H1 (cell line): ENCODE results near the gene FARS2. TPM values are rescaled to one million over a fixed set of nuclear protein-coding genes. Genes with fewer than 3 reads are reported as not detected.

Experiments used
- CTCF ChIA-PET: fragments of 300-600 bp; sonication (Branson Sonifier 250); formaldehyde crosslinking; loops from one replicate; lab custom pipeline; 2021; ENCODE audit not compliant: partially characterized antibody; lab: Charles Lee
- POLR2A ChIA-PET: fragments of 300-600 bp; sonication (Branson Sonifier 250); formaldehyde crosslinking; loops from one replicate; lab custom pipeline; 2021; ENCODE audit warnings: inconsistent platforms; ENCODE audit not compliant: partially characterized antibody; lab: Charles Lee
- DNase-seq, 2 experiments: peaks; one replicate each; pipeline versions ENCODE4 v3.0.0 to v3.0.0-alpha.2; 2010 to 2022; ENCODE audit warnings: low spot score in 2 of 2, low read depth in 1 of 2, mixed read lengths in 1 of 2
- FAIRE-seq: peaks from 2 replicates; lab custom pipeline; 2011; peaks lifted over from hg19 to GRCh38; lab: Jason Lieb, UNC
- H2AFZ ChIP-seq: 2 replicates; pipeline ENCODE4 v1.8.1; 2012; ENCODE audit warnings: low read length, inconsistent platforms
- H2AK5ac ChIP-seq: 2 replicates; pipeline ENCODE4 v1.6.1; 2013; ENCODE audit warnings: low read depth, low read length
- H2BK120ac ChIP-seq: replicated peaks from 2 replicates; pipeline ENCODE3; 2013; ENCODE audit warnings: low read depth, low read length, inconsistent platforms
- H2BK12ac ChIP-seq: 2 replicates; pipeline ENCODE4 v1.6.1; 2013; ENCODE audit warnings: low read depth, low read length
- H2BK15ac ChIP-seq: 2 replicates; pipeline ENCODE4 v1.6.1; 2013; ENCODE audit warnings: low read length
- H2BK20ac ChIP-seq: 2 replicates; pipeline ENCODE4 v1.6.1; 2013; ENCODE audit warnings: low read length
- H2BK5ac ChIP-seq: 2 replicates; pipeline ENCODE4 v1.6.1; 2013; ENCODE audit warnings: low read depth, low read length
- H3K14ac ChIP-seq: 2 replicates; pipeline ENCODE4 v1.6.1; 2013; ENCODE audit warnings: inconsistent platforms; ENCODE audit not compliant: insufficient read length
- H3K18ac ChIP-seq: 2 replicates; pipeline ENCODE4 v1.6.1; 2013; ENCODE audit warnings: low read length; ENCODE audit errors: extremely low read depth
- H3K23ac ChIP-seq: 2 replicates; pipeline ENCODE4 v1.6.1; 2013; ENCODE audit warnings: inconsistent platforms; ENCODE audit not compliant: insufficient read length
- H3K23me2 ChIP-seq: 2 replicates; pipeline ENCODE4 v1.6.1; 2013; ENCODE audit warnings: low read depth, low read length
- H3K27ac ChIP-seq: 2 replicates; pipeline ENCODE4 v1.6.1; 2011; ENCODE audit warnings: low read depth, low read length, inconsistent platforms
- H3K27me3 ChIP-seq, 4 experiments: replicated peaks in 1 of 4; 1 replicate in 1 of 4; 2 replicates in 3 of 4; pipeline versions ENCODE4 v1.6.1 to v1.8.1; 2011 to 2013; ENCODE audit warnings: low read length in 3 of 4, mild to moderate bottlenecking in 3 of 4, inconsistent platforms in 2 of 4, mixed read lengths in 2 of 4, moderate library complexity in 1 of 4; ENCODE audit not compliant: control insufficient read depth in 3 of 4, insufficient read depth in 3 of 4; ENCODE audit errors: extremely low read depth in 1 of 4
- H3K36me3 ChIP-seq, 4 experiments: 2 replicates each; pipeline versions ENCODE4 v1.6.1 to v1.8.1; 2011 to 2013; ENCODE audit warnings: mild to moderate bottlenecking in 4 of 4, low read length in 3 of 4, moderate library complexity in 2 of 4, control low read depth in 1 of 4, inconsistent platforms in 1 of 4; ENCODE audit not compliant: insufficient read depth in 4 of 4, control insufficient read depth in 2 of 4
- H3K4ac ChIP-seq: replicated peaks from 2 replicates; pipeline ENCODE3; 2013; ENCODE audit warnings: low read length, low read depth, mixed read lengths, inconsistent platforms; ENCODE audit not compliant: insufficient read length
- H3K4me1 ChIP-seq, 4 experiments: replicated peaks in 1 of 4; 1 replicate in 1 of 4; 2 replicates in 3 of 4; pipeline versions ENCODE4 v1.6.1 to v1.8.1; 2011 to 2013; ENCODE audit warnings: low read length in 3 of 4, inconsistent platforms in 2 of 4, mixed read lengths in 1 of 4; ENCODE audit not compliant: insufficient read depth in 4 of 4, control insufficient read depth in 3 of 4
- H3K4me2 ChIP-seq, 2 experiments: 2 replicates each; pipeline versions ENCODE4 v1.6.1 to v1.8.1; 2011 to 2013; ENCODE audit warnings: low read depth in 2 of 2, low read length in 2 of 2, control low read depth in 1 of 2, inconsistent platforms in 1 of 2, mild to moderate bottlenecking in 1 of 2; ENCODE audit not compliant: insufficient read depth in 1 of 2
- H3K4me3 ChIP-seq, 4 experiments: fragments of 200-600, 300-600 bp in 1 of 4; sonication (generic), shearing (Covaris generic), sonication (Bioruptor Twin) in 1 of 4; 2 replicates each; pipeline versions ENCODE4 v1.5.1 to v1.8.1; 2011 to 2016; ENCODE audit warnings: low read length in 4 of 4, low read depth in 3 of 4, control low read depth in 2 of 4, inconsistent platforms in 2 of 4, mild to moderate bottlenecking in 2 of 4, mixed read lengths in 1 of 4, moderate library complexity in 1 of 4; ENCODE audit not compliant: insufficient read depth in 2 of 4; ENCODE audit errors: extremely low read depth in 1 of 4
- H3K56ac ChIP-seq: replicated peaks from 2 replicates; pipeline ENCODE3; 2013; ENCODE audit warnings: low read depth, mild to moderate bottlenecking, mixed read lengths, low read length, inconsistent platforms; ENCODE audit not compliant: insufficient read length
- H3K79me1 ChIP-seq: 2 replicates; pipeline ENCODE4 v1.6.1; 2013; ENCODE audit warnings: low read depth, low read length, control low read depth
- H3K79me2 ChIP-seq, 2 experiments: 2 replicates each; pipeline versions ENCODE4 v1.6.1 to v1.8.1; 2012 to 2013; ENCODE audit warnings: low read length in 2 of 2, mild to moderate bottlenecking in 2 of 2, inconsistent platforms in 1 of 2; ENCODE audit not compliant: insufficient read depth in 2 of 2, control insufficient read depth in 1 of 2
- H3K9ac ChIP-seq, 4 experiments: replicated peaks in 1 of 4; 1 replicate in 1 of 4; 2 replicates in 3 of 4; pipeline versions ENCODE4 v1.6.1 to v1.8.1; 2011 to 2013; ENCODE audit warnings: low read depth in 3 of 4, low read length in 3 of 4, control low read depth in 2 of 4, mild to moderate bottlenecking in 2 of 4, moderate library complexity in 2 of 4, inconsistent platforms in 1 of 4; ENCODE audit errors: extremely low read depth in 1 of 4
- H3K9me3 ChIP-seq, 2 experiments: 2 replicates each; pipeline versions ENCODE4 v1.6.1 to v1.8.1; 2012 to 2013; ENCODE audit warnings: mild to moderate bottlenecking in 2 of 2, moderate library complexity in 2 of 2, control low read depth in 1 of 2, inconsistent platforms in 1 of 2, low read depth in 1 of 2, low read length in 1 of 2, mixed read lengths in 1 of 2; ENCODE audit not compliant: insufficient read depth in 2 of 2
- H4K20me1 ChIP-seq, 2 experiments: replicated peaks in 1 of 2; 2 replicates each; pipeline versions ENCODE3 to v1.8.1; 2011 to 2013; ENCODE audit warnings: inconsistent platforms in 2 of 2, low read length in 2 of 2, mild to moderate bottlenecking in 1 of 2; ENCODE audit not compliant: insufficient read depth in 2 of 2, control insufficient read depth in 1 of 2
- H4K5ac ChIP-seq: 2 replicates; pipeline ENCODE4 v1.6.1; 2013; ENCODE audit warnings: low read length, low read depth, mixed read lengths, inconsistent platforms; ENCODE audit not compliant: insufficient read length
- H4K8ac ChIP-seq: 2 replicates; pipeline ENCODE4 v1.8.0; 2013; ENCODE audit warnings: mild to moderate bottlenecking, moderate library complexity, low read length, inconsistent platforms; ENCODE audit not compliant: insufficient read depth; ENCODE audit errors: extremely low read depth
- H4K91ac ChIP-seq: replicated peaks from 2 replicates; pipeline ENCODE3; 2013; ENCODE audit warnings: low read length, mixed read lengths, inconsistent platforms; ENCODE audit not compliant: insufficient read length
- CBX5 ChIP-seq: fragments of 300-800, 300-1000 bp; sonication (generic); IDR thresholded peaks from 2 replicates; pipeline ENCODE4 v1.7.1; 2016; ENCODE audit warnings: antibody characterized with exemption, low read length, low read depth
- RAD21 ChIP-seq, 2 experiments: IDR thresholded peaks in 1 of 2; conservative IDR thresholded peaks in 1 of 2; 2 replicates each; pipeline ENCODE4 v1.6.1; 2011; ENCODE audit warnings: low read depth in 2 of 2, low read length in 2 of 2, improper control_type of control experiment in 1 of 2, inconsistent platforms in 1 of 2, mild to moderate bottlenecking in 1 of 2, moderate library complexity in 1 of 2
- WGBS, 2 experiments: shearing (Covaris generic) in 1 of 2; methylation state at CpG; one replicate each; pipeline versions ENCODE4 v1.1.6 to v1.1.7; 2013 to 2015; ENCODE audit warnings: low lambda C conversion rate in 2 of 2, mixed read lengths in 2 of 2, inconsistent platforms in 1 of 2, low coverage in 1 of 2, missing lambda C conversion rate in 1 of 2; ENCODE audit not compliant: insufficient replicate concordance in 2 of 2, insufficient coverage in 1 of 2, insufficient read length in 1 of 2; ENCODE audit errors: extremely low coverage in 1 of 2, missing lambda C conversion rate in 1 of 2; 5-methylcytosine and 5-hydroxymethylcytosine counted together
- polyA plus RNA-seq, 7 experiments: library from polyadenylated mRNA; depleted of rRNA in 3 of 7; stranded (reverse) in 5 of 7; unstranded in 2 of 7; fragments of >200 nt in 5 of 7; fragments of 200-250 nt in 2 of 7; gene quantifications; 1 replicate in 5 of 7; 2 replicates in 1 of 7; 4 replicates in 1 of 7; pipeline versions ENCODE4 v1.2.1 to v1.2.3, GENCODE V29; 2011 to 2013; ENCODE audit warnings: missing spikeins in 2 of 7, mixed read lengths in 2 of 7
- total RNA-seq: library from RNA; stranded (reverse); fragmentation: NEBNext Ultra II Directional; extraction: Animal tissue kit (Norgen Biotek cat#: 25700); gene quantifications from 2 replicates; pipeline ENCODE4 v1.2.1, GENCODE V29; 2021
- TF ChIP-seq, protein P1 (sequence below), 3 experiments: IDR thresholded peaks; 1 replicate in 2 of 3; 2 replicates in 1 of 3; pipeline versions ENCODE4 v1.5.1 to v1.6.1; 2011; ENCODE audit warnings: low read length in 3 of 3, mild to moderate bottlenecking in 3 of 3, inconsistent platforms in 2 of 3, low read depth in 1 of 3, moderate library complexity in 1 of 3; ENCODE audit not compliant: insufficient read depth in 1 of 3; ENCODE audit errors: control extremely low read depth in 1 of 3

The FARS2 gene
- total and polyA plus RNA-seq, 2 of the 8 experiments (the other 6 are each of a cell fraction or from before 2014, with no cell fraction given), result 11.7 to 14.4 TPM

DNA sequence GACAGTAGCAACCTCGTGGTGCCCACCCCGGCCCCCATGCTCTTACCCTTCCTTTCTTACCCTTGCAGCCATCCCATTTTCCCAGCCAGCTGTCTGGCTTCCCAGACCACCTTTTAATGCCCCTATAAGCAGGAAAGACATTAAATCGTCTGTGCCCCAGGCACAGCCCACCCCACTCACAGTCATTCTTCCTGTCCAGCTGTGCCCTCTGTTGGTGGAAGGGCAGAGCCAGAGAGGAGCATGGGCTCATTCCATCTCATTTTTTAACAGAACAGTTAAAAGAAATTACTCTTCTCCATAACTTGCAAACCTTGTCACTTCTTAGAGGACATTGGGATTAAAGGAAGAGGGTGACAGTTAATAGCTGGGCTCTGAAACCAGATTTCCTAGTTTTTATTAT, 504.9 kb downstream of the FARS2 start:
- H3K23me2 ChIP-seq, result no peaks in the 10 kb centered on the region
- no peak overlapping the region for H2BK5ac ChIP-seq
- no peak overlapping the region for H4K5ac ChIP-seq
- H3K27me3 ChIP-seq, result no peaks in the 10 kb centered on the region
- H3K18ac ChIP-seq, result no peak overlapping the region
- H3K9ac ChIP-seq, result no peak overlapping the region
- peaks cover 7 to 10% of the 10 kb centered on the region in 2 experiments; a peak in 3 of 4 replicates for H3K9me3 ChIP-seq
- H3K4ac ChIP-seq, result no peak overlapping the region
- no peak overlapping the region for H3K56ac ChIP-seq
- no peak overlapping the region for H2BK15ac ChIP-seq
- H4K91ac ChIP-seq, result no peak overlapping the region
- no peak overlapping the region for H2BK120ac ChIP-seq
- no peak overlapping the region for H2AFZ ChIP-seq
- no peak for TF ChIP-seq CBX5
- TF ChIP-seq, protein P1, sequence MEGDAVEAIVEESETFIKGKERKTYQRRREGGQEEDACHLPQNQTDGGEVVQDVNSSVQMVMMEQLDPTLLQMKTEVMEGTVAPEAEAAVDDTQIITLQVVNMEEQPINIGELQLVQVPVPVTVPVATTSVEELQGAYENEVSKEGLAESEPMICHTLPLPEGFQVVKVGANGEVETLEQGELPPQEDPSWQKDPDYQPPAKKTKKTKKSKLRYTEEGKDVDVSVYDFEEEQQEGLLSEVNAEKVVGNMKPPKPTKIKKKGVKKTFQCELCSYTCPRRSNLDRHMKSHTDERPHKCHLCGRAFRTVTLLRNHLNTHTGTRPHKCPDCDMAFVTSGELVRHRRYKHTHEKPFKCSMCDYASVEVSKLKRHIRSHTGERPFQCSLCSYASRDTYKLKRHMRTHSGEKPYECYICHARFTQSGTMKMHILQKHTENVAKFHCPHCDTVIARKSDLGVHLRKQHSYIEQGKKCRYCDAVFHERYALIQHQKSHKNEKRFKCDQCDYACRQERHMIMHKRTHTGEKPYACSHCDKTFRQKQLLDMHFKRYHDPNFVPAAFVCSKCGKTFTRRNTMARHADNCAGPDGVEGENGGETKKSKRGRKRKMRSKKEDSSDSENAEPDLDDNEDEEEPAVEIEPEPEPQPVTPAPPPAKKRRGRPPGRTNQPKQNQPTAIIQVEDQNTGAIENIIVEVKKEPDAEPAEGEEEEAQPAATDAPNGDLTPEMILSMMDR (IDR thresholded peaks at IDR 0.05; ENCODE audit: control extremely low read depth in 1 of 3, insufficient read depth in 1 of 3, low read depth in 1 of 3, low read length in 3 of 3), result peak; percentile 50 to 59 (median 58)
- peak; percentile 77 for TF ChIP-seq RAD21 (IDR thresholded peaks at IDR 0.05 in 1 of 2, conservative IDR thresholded peaks at IDR 0.05 in 1 of 2; ENCODE audit: low read depth in 2 of 2, low read length in 2 of 2)
- H3K27ac ChIP-seq, result no peak overlapping the region
- POLR2A ChIA-PET, result no interaction called here
- no peak overlapping the region for H3K23ac ChIP-seq
- no peaks in the 10 kb centered on the region for H3K36me3 ChIP-seq
- no peak overlapping the region for H2BK12ac ChIP-seq
- H2AK5ac ChIP-seq, result no peak overlapping the region
- no peak overlapping the region for H3K4me3 ChIP-seq
- CTCF ChIA-PET, result interaction anchor here (0.6 to 3.2 kb wide), 14 partner anchors 12 to 344 kb away, joined by 3 to 12 read pairs (median 4); no protein-coding TSS in a partner anchor
- FAIRE-seq (no peak), DNase-seq (no peak)
- no peaks in the 10 kb centered on the region for H3K79me1 ChIP-seq
- 67% methylated on average over 3 of the region's 3 CpGs; no CpG with 5 or more reads in 1 of the 2 experiments for WGBS, 2 experiments
- no peaks in the 10 kb centered on the region for H3K79me2 ChIP-seq
- peaks cover 0 to 1% (median 0%) of the 10 kb centered on the region in 4 experiments; a peak in 1 of 7 replicates for H3K4me1 ChIP-seq
- no peaks in the 10 kb centered on the region for H4K20me1 ChIP-seq
- no peak overlapping the region for H3K4me2 ChIP-seq
- H4K8ac ChIP-seq, result no peak overlapping the region
- H2BK20ac ChIP-seq, result no peak overlapping the region
- no peak overlapping the region for H3K14ac ChIP-seq
